ENCODE measurements around the gene METTL24. TPM values are rescaled to one million over a fixed set of nuclear protein-coding genes. Genes with fewer than 3 reads are reported as not detected.
A peak's percentile ranks its signal among the peaks of the same experiment; 100 is the strongest.

The METTL24 gene
- total RNA-seq, 1 donor from 2014 or later, result 3.2 TPM

- no peaks in the 10 kb centered on the region for H4K20me1 ChIP-seq (ENCODE audit: low read depth)
- no peak overlapping the region for H3K9ac ChIP-seq
- H3K9me3 Mint-ChIP-seq, result peaks cover 4% of the 10 kb centered on the region
- H3K4me3 ChIP-seq, result no peak overlapping the region
- H3F3A ChIP-seq (ENCODE audit: low read depth), result peaks cover 52% of the 10 kb centered on the region
- H3K27ac ChIP-seq, result no peak overlapping the region
- peaks cover 2% of the 10 kb centered on the region for H3K36me3 Mint-ChIP-seq
- no peaks in the 10 kb centered on the region for H3K9me3 ChIP-seq (ENCODE audit: low read depth)
- no peaks in the 10 kb centered on the region for H3K79me2 ChIP-seq (ENCODE audit: low read depth)
- H3K4me2 ChIP-seq, result peak overlapping the region; percentile 7
- H3K36me3 ChIP-seq, result no peaks in the 10 kb centered on the region
- no peak overlapping the region for H2AFZ ChIP-seq (replicated peaks)
- peaks cover 24% of the 10 kb centered on the region for H3K27me3 ChIP-seq
- H3K4me1 Mint-ChIP-seq, result peaks cover 84% of the 10 kb centered on the region
- peak; percentile 43 for DNase-seq (ENCODE audit: low spot score)
- TF ChIP-seq CTCF (IDR thresholded peaks at IDR 0.05), result no peak
- TF ChIP-seq EZH2 (IDR thresholded peaks at IDR 0.05), result no peak
- no peak for TF ChIP-seq EZH2phosphoT487 (IDR thresholded peaks at IDR 0.05)
- peaks cover 81% of the 10 kb centered on the region for H3K4me1 ChIP-seq
- peaks cover 24% of the 10 kb centered on the region for H3K27me3 Mint-ChIP-seq (ENCODE audit: insufficient read depth, low read depth)
- peak overlapping the region; percentile 97 for H3K27ac Mint-ChIP-seq
- H3K4me3 Mint-ChIP-seq, result peak overlapping the region; percentile 65
These were observed 3.1 kb downstream of the METTL24 start for GRCh38 chr6:110355022-110355421.

GRCh38 chr6:110354153-110354552, 4.0 kb downstream of the METTL24 start:
- Histone ChIP-seq H3F3A (ENCODE audit: low read depth) (peaks cover 43% of the 10 kb centered on the region), H3K79me2 (ENCODE audit: low read depth) (no peaks in the 10 kb centered on the region), H3K4me2 (no peak overlapping the region), H3K4me1 (peaks cover 72% of the 10 kb centered on the region), H2AFZ (replicated peaks) (no peak overlapping the region), H3K9me3 (ENCODE audit: low read depth) (no peaks in the 10 kb centered on the region), H3K9ac (no peak overlapping the region), H3K4me3 (no peak overlapping the region), H3K36me3 (no peaks in the 10 kb centered on the region), H3K27ac (no peak overlapping the region), H3K27me3 (peaks cover 24% of the 10 kb centered on the region), H4K20me1 (ENCODE audit: low read depth) (no peaks in the 10 kb centered on the region)
- peaks cover 21% of the 10 kb centered on the region for H3K27me3 Mint-ChIP-seq (ENCODE audit: insufficient read depth, low read depth)
- H3K4me1 Mint-ChIP-seq, result peaks cover 84% of the 10 kb centered on the region
- DNase-seq (ENCODE audit: low spot score), result no peak
- TF ChIP-seq EZH2phosphoT487 (IDR thresholded peaks at IDR 0.05) (no peak), CTCF (IDR thresholded peaks at IDR 0.05) (no peak), EZH2 (IDR thresholded peaks at IDR 0.05) (no peak)
- peaks cover 2% of the 10 kb centered on the region for H3K36me3 Mint-ChIP-seq
- H3K4me3 Mint-ChIP-seq, result peak overlapping the region; percentile 6
- peaks cover 4% of the 10 kb centered on the region for H3K9me3 Mint-ChIP-seq
- peak overlapping the region; percentile 95 for H3K27ac Mint-ChIP-seq

GRCh38 chr6:110353457-110354001, 4.6 kb downstream of the METTL24 start:
- Histone ChIP-seq H4K20me1 (ENCODE audit: low read depth) (no peaks in the 10 kb centered on the region), H3K4me3 (no peak overlapping the region), H3K9ac (no peak overlapping the region), H3K79me2 (ENCODE audit: low read depth) (no peaks in the 10 kb centered on the region), H3K36me3 (no peaks in the 10 kb centered on the region), H3K9me3 (ENCODE audit: low read depth) (no peaks in the 10 kb centered on the region), H3K27me3 (peaks cover 20% of the 10 kb centered on the region), H2AFZ (replicated peaks) (no peak overlapping the region), H3K4me2 (peak overlapping the region; percentile 33), H3K27ac (peak overlapping the region; percentile 34), H3K4me1 (peaks cover 66% of the 10 kb centered on the region), H3F3A (ENCODE audit: low read depth) (peaks cover 37% of the 10 kb centered on the region)
- H3K36me3 Mint-ChIP-seq, result peaks cover 2% of the 10 kb centered on the region
- peak overlapping the region; percentile 95 for H3K27ac Mint-ChIP-seq
- H3K9me3 Mint-ChIP-seq, result peaks cover 4% of the 10 kb centered on the region
- no peak for DNase-seq (ENCODE audit: low spot score)
- peaks cover 19% of the 10 kb centered on the region for H3K27me3 Mint-ChIP-seq (ENCODE audit: insufficient read depth, low read depth)
- H3K4me1 Mint-ChIP-seq, result peaks cover 84% of the 10 kb centered on the region
- H3K4me3 Mint-ChIP-seq, result no peak overlapping the region
- TF ChIP-seq EZH2 (IDR thresholded peaks at IDR 0.05) (no peak), CTCF (IDR thresholded peaks at IDR 0.05) (no peak), EZH2phosphoT487 (IDR thresholded peaks at IDR 0.05) (no peak)
